HG03095 (cell line): Measurements from ENCODE around the gene TMEM192.
"Not testable (repeated sequence)": the region's sequence is repeated elsewhere in the genome, so short reads cannot be mapped to it uniquely, and the experiment has no call there.

Source experiments
- ATAC-seq: cut with Tn5 transposase; IDR thresholded peaks from one replicate; pipeline ENCODE4 v1.9.1; 2021; ENCODE audit warnings: moderate library complexity; ENCODE audit not compliant: unreplicated experiment

TMEM192 gene

GRCh38 chr4:165094873-165095272 is 17.8 kb downstream of the TMEM192 start:
- no peak for ATAC-seq

GRCh38 chr4:165092187-165092586 is 20.5 kb downstream of the TMEM192 start:
- ATAC-seq: not testable (repeated sequence)

- ATAC-seq: no peak
Observed at GRCh38 chr4:165088366-165088765, 24.3 kb downstream of the TMEM192 start.

- no peak for ATAC-seq
Observed at GRCh38 chr4:165085946-165086345, 26.7 kb downstream of the TMEM192 start.

GRCh38 chr4:165084787-165085186 is 27.9 kb downstream of the TMEM192 start:
- not testable (repeated sequence) for ATAC-seq

- ATAC-seq: no peak
Observed at GRCh38 chr4:165079476-165079875, 33.2 kb downstream of the TMEM192 start.

- ATAC-seq: no peak
Observed at GRCh38 chr4:165077034-165077578, 35.6 kb downstream of the TMEM192 start.

- not testable (repeated sequence) for ATAC-seq
Observed at GRCh38 chr4:165073346-165073745, 39.3 kb downstream of the TMEM192 start.

GRCh38 chr4:165070560-165070959 is 42.1 kb downstream of the TMEM192 start:
- ATAC-seq: no peak

- ATAC-seq: no peak
Observed at GRCh38 chr4:165060938-165061337, 51.7 kb downstream of the TMEM192 start.

- no peak for ATAC-seq
Observed at GRCh38 chr4:165059386-165059785, 53.3 kb downstream of the TMEM192 start.

- no peak for ATAC-seq
Observed at GRCh38 chr4:165058666-165059065, 54.0 kb downstream of the TMEM192 start.

GRCh38 chr4:165055601-165056000 is 57.1 kb downstream of the TMEM192 start:
- ATAC-seq: no peak

GRCh38 chr4:165053645-165054044 is 59.0 kb downstream of the TMEM192 start, which contains the start of gene TRIM75:
TRIM75 (plus strand) TSS chr4:165053866; CDS start chr4:165059148, 5,282 bp downstream.
- ATAC-seq: no peak

- no peak for ATAC-seq
Observed at GRCh38 chr4:165052627-165053026, 60.0 kb downstream of the TMEM192 start.

GRCh38 chr4:165048170-165048569 is 64.5 kb downstream of the TMEM192 start:
- no peak for ATAC-seq

GRCh38 chr4:165031436-165032211 is 81.0 kb downstream of the TMEM192 start, which contains the start of gene TRIM60:
TRIM60 (plus strand) TSS chr4:165031999; CDS start chr4:165040073, 8,074 bp downstream.
- ATAC-seq: no peak

GRCh38 chr4:165027762-165028402 is 84.8 kb downstream of the TMEM192 start:
- no peak for ATAC-seq

GRCh38 chr4:165025782-165026181 is 86.9 kb downstream of the TMEM192 start:
- ATAC-seq: not testable (repeated sequence)
